Stimulated activated effector memory CD8-positive, alpha-beta T cell treated with anti-CD3 and anti-CD28 coated beads, Interleukin-12 subunit alpha, Interleukin-12 subunit beta, amount 100 ng/mL, for 72 hours (primary cell): Measurements from ENCODE around the gene TCFL5.
A peak's percentile ranks its signal among the peaks of the same experiment; 100 is the strongest.

Source experiments
- ATAC-seq: fragments of 150-1000 bp; cut with Tn5 transposase; 2 replicates; pipeline ENCODE4 v1.10.0; 2021
- DNase-seq, 2 donors: peaks; one replicate each; pipeline ENCODE4 v3.0.0; 2021 to 2022; ENCODE audit warnings: low spot score in 2 of 2
- H3K27ac Mint-ChIP-seq: one replicate; pipeline ENCODE4 v1.8.0; 2022; ENCODE audit warnings: mild to moderate bottlenecking, mixed read lengths
- H3K36me3 Mint-ChIP-seq: one replicate; pipeline ENCODE4 v1.8.0; 2022; ENCODE audit warnings: mild to moderate bottlenecking, mixed read lengths
- H3K4me1 Mint-ChIP-seq: one replicate; pipeline ENCODE4 v1.8.0; 2022; ENCODE audit warnings: mixed read lengths
- H3K4me3 Mint-ChIP-seq: one replicate; pipeline ENCODE4 v1.8.0; 2022; ENCODE audit warnings: mild to moderate bottlenecking, mixed read lengths
- H3K9me3 Mint-ChIP-seq: one replicate; pipeline ENCODE4 v1.8.0; 2022; ENCODE audit warnings: mixed read lengths

The TCFL5 gene

GRCh38 chr20:62812181-62812906 lies 49.3 kb downstream of the TCFL5 start:
- H3K9me3 Mint-ChIP-seq, result no peaks in the 10 kb centered on the region
- peaks cover 75% of the 10 kb centered on the region for H3K36me3 Mint-ChIP-seq
- no peak overlapping the region for H3K27ac Mint-ChIP-seq
- peaks cover 11% of the 10 kb centered on the region for H3K4me1 Mint-ChIP-seq
- H3K4me3 Mint-ChIP-seq, result no peak overlapping the region
- DNase-seq, result no peak
- no peak for ATAC-seq

- H3K27ac Mint-ChIP-seq, result no peak overlapping the region
- no peak overlapping the region for H3K4me3 Mint-ChIP-seq
- peaks cover 82% of the 10 kb centered on the region for H3K36me3 Mint-ChIP-seq
- H3K9me3 Mint-ChIP-seq, result no peaks in the 10 kb centered on the region
- H3K4me1 Mint-ChIP-seq, result peaks cover 15% of the 10 kb centered on the region
- DNase-seq (no peak), ATAC-seq (no peak)
Measured at GRCh38 chr20:62811720-62812119, 49.9 kb downstream of the TCFL5 start.

- DNase-seq (no peak), ATAC-seq (no peak)
- Mint-ChIP-seq H3K4me1 (peaks cover 19% of the 10 kb centered on the region), H3K36me3 (peaks cover 86% of the 10 kb centered on the region), H3K9me3 (no peaks in the 10 kb centered on the region), H3K4me3 (no peak overlapping the region), H3K27ac (no peak overlapping the region)
Measured at GRCh38 chr20:62811320-62811719, 50.3 kb downstream of the TCFL5 start.

GRCh38 chr20:62809530-62810428 lies 51.8 kb downstream of the TCFL5 start:
- no peak for DNase-seq
- Mint-ChIP-seq H3K27ac (no peak overlapping the region), H3K4me1 (peaks cover 26% of the 10 kb centered on the region), H3K9me3 (no peaks in the 10 kb centered on the region), H3K4me3 (no peak overlapping the region), H3K36me3 (peaks cover 82% of the 10 kb centered on the region)
- ATAC-seq, result no peak

- Mint-ChIP-seq H3K36me3 (peaks cover 86% of the 10 kb centered on the region), H3K9me3 (no peaks in the 10 kb centered on the region), H3K4me1 (peaks cover 32% of the 10 kb centered on the region), H3K27ac (peak overlapping the region; percentile 23), H3K4me3 (no peak overlapping the region)
- DNase-seq, result peak; percentile 72 to 90
- ATAC-seq, result peak; percentile 57
Measured at GRCh38 chr20:62808211-62808865, 53.3 kb downstream of the TCFL5 start.

GRCh38 chr20:62807444-62808210 lies 54.0 kb downstream of the TCFL5 start:
- no peaks in the 10 kb centered on the region for H3K9me3 Mint-ChIP-seq
- peaks cover 32% of the 10 kb centered on the region for H3K4me1 Mint-ChIP-seq
- peaks cover 83% of the 10 kb centered on the region for H3K36me3 Mint-ChIP-seq
- peak overlapping the region; percentile 23 for H3K27ac Mint-ChIP-seq
- DNase-seq (no peak), ATAC-seq (no peak)
- peak overlapping the region; percentile 85 for H3K4me3 Mint-ChIP-seq

GRCh38 chr20:62806383-62807050 lies 55.1 kb downstream of the TCFL5 start:
- Mint-ChIP-seq H3K4me3 (peak overlapping the region; percentile 85), H3K27ac (peak overlapping the region; percentile 79), H3K4me1 (peaks cover 32% of the 10 kb centered on the region), H3K9me3 (no peaks in the 10 kb centered on the region), H3K36me3 (peaks cover 75% of the 10 kb centered on the region)
- ATAC-seq (no peak), DNase-seq (no peak)

GRCh38 chr20:62805711-62806382 lies 55.8 kb downstream of the TCFL5 start:
- Mint-ChIP-seq H3K4me1 (peaks cover 32% of the 10 kb centered on the region), H3K9me3 (no peaks in the 10 kb centered on the region), H3K4me3 (peak overlapping the region; percentile 85), H3K36me3 (peaks cover 75% of the 10 kb centered on the region), H3K27ac (peak overlapping the region; percentile 79)
- no peak for DNase-seq
- no peak for ATAC-seq

GRCh38 chr20:62805155-62805710 lies 56.4 kb downstream of the TCFL5 start:
- Mint-ChIP-seq H3K9me3 (no peaks in the 10 kb centered on the region), H3K4me3 (peak overlapping the region; percentile 85), H3K27ac (peak overlapping the region; percentile 96), H3K36me3 (peaks cover 75% of the 10 kb centered on the region), H3K4me1 (peaks cover 32% of the 10 kb centered on the region)
- DNase-seq (no peak), ATAC-seq (peak; percentile 45)

- ATAC-seq (peak; percentile 67), DNase-seq (peak; percentile 56 to 85)
- Mint-ChIP-seq H3K27ac (peak within 1 kb of the TSS; percentile 96), H3K4me1 (peaks cover 32% of the 10 kb centered on the region), H3K36me3 (peaks cover 75% of the 10 kb centered on the region), H3K9me3 (no peaks in the 10 kb centered on the region), H3K4me3 (peak within 1 kb of the TSS; percentile 85)
Measured at GRCh38 chr20:62804627-62805154, 56.9 kb downstream of the TCFL5 start, which contains the start of gene OGFR. Gene OGFR (plus strand): TSS chr20:62804835. CDS start chr20:62804860, 25 bp downstream.

GRCh38 chr20:62804021-62804626 lies 57.5 kb downstream of the TCFL5 start:
- DNase-seq (peak in 1 of 2 donors; percentile 67), ATAC-seq (peak; percentile 28)
- Mint-ChIP-seq H3K4me1 (peaks cover 32% of the 10 kb centered on the region), H3K27ac (peak overlapping the region; percentile 96), H3K36me3 (peaks cover 75% of the 10 kb centered on the region), H3K4me3 (peak overlapping the region; percentile 85), H3K9me3 (no peaks in the 10 kb centered on the region)

- H3K4me3 Mint-ChIP-seq, result no peak overlapping the region
- peaks cover 73% of the 10 kb centered on the region for H3K36me3 Mint-ChIP-seq
- no peak for ATAC-seq
- H3K4me1 Mint-ChIP-seq, result peaks cover 40% of the 10 kb centered on the region
- H3K27ac Mint-ChIP-seq, result no peak overlapping the region
- no peak for DNase-seq
- H3K9me3 Mint-ChIP-seq, result no peaks in the 10 kb centered on the region
Measured at GRCh38 chr20:62802026-62802712, 59.5 kb downstream of the TCFL5 start.
